HFFc6 (cell line): ENCODE measurements around the gene LGALS16. TPM values are rescaled to one million over a fixed set of nuclear protein-coding genes. Genes with fewer than 3 reads are reported as not detected.
"Not testable (repeated sequence)": the region's sequence is repeated elsewhere in the genome, so short reads cannot be mapped to it uniquely, and the experiment has no call there.

ENCODE experiments used
- DNase-seq: peaks from one replicate; pipeline ENCODE4 v3.0.0-alpha.2; 2018
- H3K27ac Mint-ChIP-seq: 2 replicates; pipeline ENCODE4 v1.8.0; 2020; ENCODE audit warnings: mild to moderate bottlenecking, mixed read lengths
- H3K27me3 Mint-ChIP-seq: 2 replicates; pipeline ENCODE4 v1.8.0; 2021; ENCODE audit warnings: mild to moderate bottlenecking, moderate library complexity, mixed read lengths; ENCODE audit not compliant: insufficient read depth
- H3K36me3 Mint-ChIP-seq: 2 replicates; pipeline ENCODE4 v1.8.0; 2021; ENCODE audit warnings: low read depth, mixed read lengths
- H3K4me1 Mint-ChIP-seq: 2 replicates; pipeline ENCODE4 v1.8.0; 2020; ENCODE audit warnings: low read depth, mixed read lengths
- H3K4me3 Mint-ChIP-seq: 2 replicates; pipeline ENCODE4 v1.8.0; 2020; ENCODE audit warnings: mild to moderate bottlenecking, moderate library complexity, mixed read lengths
- H3K9me3 Mint-ChIP-seq: 2 replicates; pipeline ENCODE4 v1.8.0; 2020; ENCODE audit warnings: mild to moderate bottlenecking, mixed read lengths
- total RNA-seq, 6 experiments: library from RNA; stranded (reverse); fragmentation: NEBNext Ultra II Directional; extraction: Animal tissue kit (Norgen Biotek cat#: 25700); gene quantifications; 2 replicates in 1 of 6; 3 replicates in 5 of 6; pipeline ENCODE4 v1.2.3, GENCODE V29; 2021
- TF ChIP-seq, protein P1 (sequence below): fragments of 200-600 bp; sonication (generic); IDR thresholded peaks from 2 replicates; pipeline ENCODE4 v1.5.0; 2021; ENCODE audit warnings: antibody characterized with exemption, mild to moderate bottlenecking

The LGALS16 gene
- total RNA-seq, 6 experiments from 2014 or later: not detected

DNA sequence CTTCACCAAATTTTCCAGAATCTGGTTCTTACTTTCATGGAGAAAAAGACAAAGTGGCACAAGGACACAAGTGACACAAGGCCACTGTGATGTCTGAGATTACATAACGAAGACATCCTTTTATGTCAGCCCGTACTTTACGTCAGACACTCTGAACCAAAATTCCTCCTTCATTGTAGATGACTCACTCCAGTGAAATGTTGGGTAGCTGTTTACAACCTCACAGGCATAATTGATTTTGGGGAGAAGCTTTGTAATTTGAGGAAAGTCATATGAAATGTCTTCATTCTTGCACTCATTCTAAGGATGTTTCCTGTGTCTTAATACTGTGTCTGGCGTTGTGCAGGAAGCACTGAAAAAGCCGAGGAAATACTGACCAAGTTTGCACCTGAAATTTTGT is 28.6 kb downstream of the LGALS16 start:
- TF ChIP-seq, protein P1, sequence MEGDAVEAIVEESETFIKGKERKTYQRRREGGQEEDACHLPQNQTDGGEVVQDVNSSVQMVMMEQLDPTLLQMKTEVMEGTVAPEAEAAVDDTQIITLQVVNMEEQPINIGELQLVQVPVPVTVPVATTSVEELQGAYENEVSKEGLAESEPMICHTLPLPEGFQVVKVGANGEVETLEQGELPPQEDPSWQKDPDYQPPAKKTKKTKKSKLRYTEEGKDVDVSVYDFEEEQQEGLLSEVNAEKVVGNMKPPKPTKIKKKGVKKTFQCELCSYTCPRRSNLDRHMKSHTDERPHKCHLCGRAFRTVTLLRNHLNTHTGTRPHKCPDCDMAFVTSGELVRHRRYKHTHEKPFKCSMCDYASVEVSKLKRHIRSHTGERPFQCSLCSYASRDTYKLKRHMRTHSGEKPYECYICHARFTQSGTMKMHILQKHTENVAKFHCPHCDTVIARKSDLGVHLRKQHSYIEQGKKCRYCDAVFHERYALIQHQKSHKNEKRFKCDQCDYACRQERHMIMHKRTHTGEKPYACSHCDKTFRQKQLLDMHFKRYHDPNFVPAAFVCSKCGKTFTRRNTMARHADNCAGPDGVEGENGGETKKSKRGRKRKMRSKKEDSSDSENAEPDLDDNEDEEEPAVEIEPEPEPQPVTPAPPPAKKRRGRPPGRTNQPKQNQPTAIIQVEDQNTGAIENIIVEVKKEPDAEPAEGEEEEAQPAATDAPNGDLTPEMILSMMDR: no peak
- no peak overlapping the region for H3K27ac Mint-ChIP-seq
- no peak overlapping the region for H3K4me3 Mint-ChIP-seq
- no peaks in the 10 kb centered on the region for H3K36me3 Mint-ChIP-seq
- peaks cover 13% of the 10 kb centered on the region for H3K27me3 Mint-ChIP-seq
- no peak for DNase-seq
- no peaks in the 10 kb centered on the region for H3K9me3 Mint-ChIP-seq
- no peaks in the 10 kb centered on the region for H3K4me1 Mint-ChIP-seq

DNA sequence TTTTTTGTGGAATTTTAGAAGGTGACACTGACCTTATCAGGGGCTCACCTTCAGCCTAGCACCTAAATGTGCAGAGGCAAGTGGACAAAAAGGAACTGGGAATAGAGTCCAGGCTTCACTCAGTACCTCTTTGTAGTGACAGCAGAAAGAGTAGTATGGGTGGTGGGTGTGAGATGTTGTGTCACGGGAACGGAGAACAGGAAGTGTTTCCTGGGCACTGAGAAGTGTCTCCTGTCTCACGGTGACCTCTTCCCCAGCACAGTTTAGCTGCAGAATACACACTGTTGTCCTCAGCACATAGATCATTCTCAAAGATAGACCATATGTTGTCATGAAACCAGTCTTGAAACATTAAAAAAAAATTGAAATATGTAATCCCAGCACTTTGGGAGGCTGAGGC is 31.0 kb downstream of the LGALS16 start:
- Mint-ChIP-seq H3K27ac (no peak overlapping the region), H3K4me3 (no peak overlapping the region), H3K27me3 (peaks cover 14% of the 10 kb centered on the region), H3K4me1 (no peaks in the 10 kb centered on the region), H3K36me3 (no peaks in the 10 kb centered on the region), H3K9me3 (no peaks in the 10 kb centered on the region)
- TF ChIP-seq, protein P1: no peak
- DNase-seq: no peak

DNA sequence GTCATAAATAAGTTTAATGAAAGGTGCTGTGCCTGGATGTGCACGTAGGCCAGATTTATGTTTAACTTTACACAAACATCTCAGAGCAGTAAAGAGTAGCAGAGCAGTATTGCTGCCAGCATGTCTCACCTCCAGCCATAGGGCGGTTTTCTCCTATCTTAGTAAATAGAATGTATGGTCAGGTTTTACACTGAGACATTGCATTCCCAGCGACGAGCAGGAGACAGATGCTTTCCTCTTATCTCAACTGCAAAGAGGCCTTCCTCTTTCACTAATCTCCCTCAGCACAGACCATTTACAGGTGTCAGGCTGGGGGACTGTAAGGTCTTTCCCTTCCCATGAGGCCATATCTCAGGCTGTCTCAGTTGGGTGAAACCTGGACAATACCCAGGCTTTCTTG is 32.9 kb downstream of the LGALS16 start:
- H3K36me3 Mint-ChIP-seq, DNase-seq, H3K9me3 Mint-ChIP-seq, H3K4me3 Mint-ChIP-seq, H3K4me1 Mint-ChIP-seq, H3K27ac Mint-ChIP-seq: not testable (repeated sequence)
- H3K27me3 Mint-ChIP-seq: peaks cover 14% of the 10 kb centered on the region

DNA sequence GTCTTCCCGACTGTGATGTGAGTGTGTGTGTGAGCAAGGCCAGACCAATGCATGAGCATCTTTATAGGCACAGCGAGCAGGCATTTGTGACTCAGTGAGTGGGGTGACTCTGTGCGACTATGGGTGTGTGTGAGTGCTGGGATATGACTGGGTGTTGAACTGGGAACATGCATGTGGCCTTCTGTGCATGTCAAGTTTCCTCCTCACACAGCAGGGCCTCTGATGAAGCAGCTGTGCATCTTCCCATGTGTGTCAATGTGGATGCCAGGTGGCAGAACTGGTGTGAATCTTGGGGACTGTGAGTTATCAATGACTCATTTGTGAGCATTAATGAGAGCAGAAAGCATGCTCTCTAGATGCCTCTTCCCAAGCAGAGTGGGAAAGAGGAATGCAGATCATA is 36.5 kb downstream of the LGALS16 start:
- Mint-ChIP-seq H3K9me3 (no peaks in the 10 kb centered on the region), H3K4me3 (no peak overlapping the region), H3K36me3 (no peaks in the 10 kb centered on the region), H3K27me3 (peaks cover 10% of the 10 kb centered on the region), H3K27ac (no peak overlapping the region), H3K4me1 (no peaks in the 10 kb centered on the region)
- DNase-seq: no peak
- TF ChIP-seq, protein P1: no peak

DNA sequence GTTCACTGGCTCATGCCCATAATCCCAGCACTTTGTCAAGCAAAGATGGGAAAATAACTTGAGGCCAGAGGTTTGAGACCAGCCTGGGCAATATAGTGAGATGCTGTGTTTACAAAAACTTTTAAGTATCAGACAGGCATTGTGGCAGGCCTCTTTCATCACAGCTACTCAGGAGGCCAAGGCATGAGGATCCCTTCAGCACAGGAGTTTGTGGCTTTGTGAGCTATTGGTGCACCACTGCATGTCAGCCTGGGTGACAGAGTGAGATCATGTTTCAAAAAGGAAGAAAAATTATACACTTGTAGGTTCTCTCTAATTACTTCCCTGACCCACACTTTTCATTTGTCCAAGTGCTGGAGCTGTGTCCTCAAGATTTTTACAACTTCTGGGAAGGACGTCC is 37.1 kb downstream of the LGALS16 start:
- TF ChIP-seq, protein P1: no peak
- peaks cover 10% of the 10 kb centered on the region for H3K27me3 Mint-ChIP-seq
- H3K27ac Mint-ChIP-seq: no peak overlapping the region
- H3K4me1 Mint-ChIP-seq: no peaks in the 10 kb centered on the region
- H3K36me3 Mint-ChIP-seq: no peaks in the 10 kb centered on the region
- H3K9me3 Mint-ChIP-seq: no peaks in the 10 kb centered on the region
- no peak for DNase-seq
- H3K4me3 Mint-ChIP-seq: no peak overlapping the region

DNA sequence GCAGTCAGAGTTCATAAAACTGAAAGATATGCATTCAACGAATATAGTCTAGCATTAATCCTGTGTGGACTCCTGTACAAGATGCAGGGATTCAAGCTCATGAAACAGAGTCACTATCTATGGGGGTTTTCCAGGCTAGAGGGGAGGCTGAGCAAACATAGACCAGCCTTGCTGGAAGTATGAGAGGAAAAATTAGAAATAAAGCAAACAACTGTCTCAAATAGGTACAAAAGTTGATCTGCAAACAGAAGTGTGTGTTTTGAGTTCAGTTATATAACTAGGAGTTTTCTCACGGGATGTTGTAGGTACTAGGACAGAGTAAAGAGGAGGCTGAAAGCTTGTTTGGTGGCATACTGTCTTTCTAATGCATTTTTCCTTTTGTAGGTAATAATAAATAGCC is 40.0 kb downstream of the LGALS16 start:
- no peaks in the 10 kb centered on the region for H3K36me3 Mint-ChIP-seq
- TF ChIP-seq, protein P1: no peak
- no peak for DNase-seq
- H3K27ac Mint-ChIP-seq: no peak overlapping the region
- no peaks in the 10 kb centered on the region for H3K4me1 Mint-ChIP-seq
- no peaks in the 10 kb centered on the region for H3K9me3 Mint-ChIP-seq
- no peak overlapping the region for H3K4me3 Mint-ChIP-seq
- H3K27me3 Mint-ChIP-seq: peaks cover 5% of the 10 kb centered on the region
